Kidney tubule cell (primary cell): ENCODE data around the gene NME4.
"Not testable (repeated sequence)": the region's sequence is repeated elsewhere in the genome, so short reads cannot be mapped to it uniquely, and the experiment has no call there.

ENCODE experiments used
- DNase-seq: peaks from one replicate; pipeline ENCODE4 v3.0.0-alpha.2; 2018; ENCODE audit warnings: low spot score

Gene NME4

DNA sequence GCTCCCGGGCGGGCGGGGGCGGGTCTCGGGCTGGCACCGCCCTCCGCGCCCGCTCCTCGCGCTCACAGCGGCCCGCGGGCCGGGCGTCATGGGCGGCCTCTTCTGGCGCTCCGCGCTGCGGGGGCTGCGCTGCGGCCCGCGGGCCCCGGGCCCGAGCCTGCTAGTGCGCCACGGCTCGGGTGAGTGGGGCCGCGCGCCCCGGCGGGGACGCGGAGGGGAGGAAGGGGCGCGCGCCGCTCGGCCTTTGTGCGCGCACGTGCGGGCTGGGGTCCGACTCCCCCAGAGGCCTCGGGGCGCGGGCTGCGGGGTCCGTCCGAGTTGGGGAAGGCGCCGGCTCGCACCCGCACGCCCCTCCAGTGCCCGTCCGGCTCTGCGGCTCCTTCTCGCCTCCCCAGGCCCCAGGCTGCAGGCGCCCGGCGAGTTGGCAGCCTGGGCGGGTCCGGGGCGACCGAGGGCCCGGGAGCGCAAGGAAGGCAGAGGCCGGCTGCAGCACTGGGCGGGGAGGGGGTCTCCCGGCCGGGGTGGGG is at the start of gene NME4:
TSS of gene NME4 (plus strand) at position 65 of the 527 bp plus-strand sequence. CDS start at position 89, 24 bp downstream.
- peak; percentile 30 for DNase-seq

DNA sequence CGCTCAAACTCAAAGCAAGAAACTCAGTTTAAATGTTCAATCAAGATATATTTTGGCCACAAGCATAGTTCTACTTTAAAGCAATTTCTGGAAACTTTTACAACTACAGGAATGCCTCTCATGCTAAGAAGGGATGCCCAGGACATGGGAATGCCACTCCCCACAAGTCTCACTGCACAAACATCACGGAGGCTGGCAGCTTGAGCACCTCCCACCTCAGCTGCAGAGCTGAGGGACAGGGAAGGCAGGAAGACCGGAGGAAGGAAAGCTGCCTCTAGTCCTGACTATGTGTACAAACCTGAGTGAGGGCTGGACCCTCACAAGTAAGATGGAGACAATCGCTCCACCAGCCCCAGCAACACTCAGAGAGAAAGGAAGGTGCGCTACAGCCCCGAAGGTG is 49.8 kb upstream of the NME4 start:
- no peak for DNase-seq

DNA sequence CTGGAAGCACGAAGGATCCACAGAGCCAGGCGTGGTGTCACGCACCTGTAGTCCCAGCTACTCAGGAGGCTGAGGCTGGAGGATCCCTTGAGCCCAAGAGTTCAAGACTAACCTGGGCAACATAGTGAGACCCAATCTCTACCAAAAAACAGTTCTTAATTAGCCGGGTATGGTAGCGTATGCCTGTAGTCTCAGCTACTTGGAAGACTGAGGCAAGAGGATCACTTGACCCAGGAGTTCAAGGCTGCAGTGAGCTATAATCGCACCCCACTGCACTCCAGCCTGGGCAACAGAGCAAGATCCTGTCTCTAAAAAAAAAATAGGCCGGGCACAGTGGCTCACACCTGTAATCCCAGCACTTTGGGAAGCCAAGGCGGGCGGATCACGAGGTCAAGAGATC is 48.5 kb upstream of the NME4 start:
- not testable (repeated sequence) for DNase-seq

DNA sequence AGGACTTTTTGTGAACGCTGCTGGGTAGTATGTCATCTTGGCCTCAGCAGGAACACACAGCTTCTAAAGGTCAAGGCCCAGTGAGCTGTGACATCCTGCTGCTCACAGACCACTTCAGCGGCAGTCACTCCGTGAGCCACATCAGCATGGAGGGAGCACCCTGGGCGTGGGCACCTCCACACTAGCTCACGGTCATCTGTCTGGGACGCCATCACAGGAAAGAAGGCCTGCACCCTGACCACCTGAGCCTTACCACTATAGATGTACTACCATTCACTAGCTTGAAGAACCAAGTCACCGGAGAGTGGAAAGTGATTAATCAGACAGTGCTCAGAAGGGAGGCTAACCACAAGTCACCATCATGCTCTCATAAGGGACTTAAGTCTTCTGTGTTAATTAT is 47.8 kb upstream of the NME4 start:
- DNase-seq = peak; percentile 88

DNA sequence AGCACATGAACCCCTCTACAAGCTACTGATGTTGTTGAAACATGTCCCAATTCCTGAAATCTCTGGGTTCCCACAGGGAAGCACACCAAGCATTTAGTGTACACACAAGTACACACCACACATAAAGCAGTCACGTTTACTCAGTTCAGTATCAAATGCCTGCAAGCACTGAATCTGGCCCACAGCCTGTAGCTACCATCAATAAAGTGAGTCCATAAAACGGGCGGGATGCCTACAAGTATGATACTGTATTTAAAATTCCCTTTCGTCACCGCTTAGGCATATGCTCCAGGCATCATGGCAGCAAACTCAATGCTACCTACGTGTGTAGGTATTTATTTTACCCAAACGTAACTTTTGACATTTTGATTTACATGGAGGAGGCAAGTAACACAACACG is 46.8 kb upstream of the NME4 start:
- DNase-seq = no peak

DNA sequence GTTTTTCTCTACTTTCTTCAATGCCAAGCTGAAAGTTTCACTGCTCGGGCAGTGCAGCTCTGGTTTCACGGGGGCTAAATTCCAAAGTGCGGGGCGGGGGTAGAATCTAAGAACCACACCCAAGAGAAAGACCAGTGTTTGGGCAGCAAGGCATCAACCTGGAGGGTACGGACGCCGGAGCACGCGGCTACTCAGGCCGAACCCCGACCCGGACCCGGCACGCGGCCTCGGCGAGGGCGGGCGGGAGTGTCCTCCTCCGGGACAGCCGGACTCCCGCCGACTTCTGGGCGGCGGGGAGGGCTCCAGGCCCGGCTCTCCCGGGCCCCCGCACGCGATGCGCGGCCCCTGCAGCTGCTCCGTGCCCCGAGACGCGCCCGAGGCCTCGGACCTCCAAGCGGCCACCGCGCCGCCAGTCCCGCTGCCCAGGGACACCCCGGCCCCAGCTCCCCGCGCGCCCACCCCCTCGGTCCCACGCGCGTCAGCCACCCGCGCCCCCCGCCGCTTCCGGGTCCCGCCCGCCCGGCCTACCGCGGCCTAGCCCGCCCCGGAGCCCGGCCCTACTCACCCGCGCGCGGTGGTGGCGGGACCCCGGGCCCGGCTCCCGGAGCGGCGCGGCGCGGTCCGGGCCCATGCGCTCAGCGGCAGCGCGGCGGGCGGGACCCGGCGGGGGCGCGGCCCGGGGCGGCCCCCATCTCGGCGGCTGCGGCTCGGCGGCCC is 45.0 kb upstream of the NME4 start:
- peak; percentile 14 for DNase-seq

DNA sequence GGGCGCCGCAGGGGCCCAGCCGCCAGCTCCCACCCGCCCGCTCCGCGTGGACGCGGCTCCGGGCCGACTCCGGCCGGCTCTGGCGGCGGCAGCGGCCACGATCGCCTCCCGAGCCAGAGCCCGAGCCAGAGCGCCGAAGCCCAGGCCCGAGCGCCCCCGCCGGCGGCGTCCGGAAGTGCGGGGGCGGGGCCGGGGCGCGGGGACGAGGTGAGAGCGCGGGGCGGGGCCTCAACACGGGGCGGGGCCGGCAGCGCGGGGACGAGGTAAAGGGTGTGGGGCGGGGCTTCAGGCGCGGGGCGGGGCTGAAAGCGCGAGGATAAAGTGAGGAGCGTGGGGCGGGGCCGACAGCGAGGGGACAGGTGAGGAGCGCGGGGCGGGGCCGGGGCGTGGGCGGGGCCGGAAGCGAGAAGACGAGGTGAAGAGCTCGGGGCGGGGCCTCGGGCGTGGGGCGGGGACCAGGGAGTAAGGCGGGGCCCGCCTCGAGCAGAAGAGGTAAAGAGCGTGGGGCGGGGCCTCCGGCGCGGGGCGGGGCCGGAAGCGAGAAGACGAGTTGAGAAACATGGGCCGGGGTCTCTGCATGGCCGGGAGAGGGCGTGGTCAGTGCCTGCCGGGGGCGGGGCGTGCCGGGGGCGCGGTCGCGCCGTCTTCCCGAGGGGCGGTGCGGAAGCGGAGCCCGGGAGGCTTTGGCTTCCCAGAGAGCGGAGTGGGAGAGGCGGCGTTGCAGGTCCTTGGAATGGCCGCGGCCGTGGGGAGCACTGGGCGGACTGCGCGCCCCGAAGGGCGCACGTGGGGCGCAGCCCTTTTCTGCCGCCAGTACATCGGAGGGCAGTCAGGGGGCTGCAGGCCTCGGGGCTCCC is 44.2 kb upstream of the NME4 start, which contains the start of gene AXIN1:
TSS of gene AXIN1 (minus strand) at position 177 of the 857 bp plus-strand sequence. CDS start 5,698 bp downstream, outside the sequence.
- peak; percentile 98 for DNase-seq

DNA sequence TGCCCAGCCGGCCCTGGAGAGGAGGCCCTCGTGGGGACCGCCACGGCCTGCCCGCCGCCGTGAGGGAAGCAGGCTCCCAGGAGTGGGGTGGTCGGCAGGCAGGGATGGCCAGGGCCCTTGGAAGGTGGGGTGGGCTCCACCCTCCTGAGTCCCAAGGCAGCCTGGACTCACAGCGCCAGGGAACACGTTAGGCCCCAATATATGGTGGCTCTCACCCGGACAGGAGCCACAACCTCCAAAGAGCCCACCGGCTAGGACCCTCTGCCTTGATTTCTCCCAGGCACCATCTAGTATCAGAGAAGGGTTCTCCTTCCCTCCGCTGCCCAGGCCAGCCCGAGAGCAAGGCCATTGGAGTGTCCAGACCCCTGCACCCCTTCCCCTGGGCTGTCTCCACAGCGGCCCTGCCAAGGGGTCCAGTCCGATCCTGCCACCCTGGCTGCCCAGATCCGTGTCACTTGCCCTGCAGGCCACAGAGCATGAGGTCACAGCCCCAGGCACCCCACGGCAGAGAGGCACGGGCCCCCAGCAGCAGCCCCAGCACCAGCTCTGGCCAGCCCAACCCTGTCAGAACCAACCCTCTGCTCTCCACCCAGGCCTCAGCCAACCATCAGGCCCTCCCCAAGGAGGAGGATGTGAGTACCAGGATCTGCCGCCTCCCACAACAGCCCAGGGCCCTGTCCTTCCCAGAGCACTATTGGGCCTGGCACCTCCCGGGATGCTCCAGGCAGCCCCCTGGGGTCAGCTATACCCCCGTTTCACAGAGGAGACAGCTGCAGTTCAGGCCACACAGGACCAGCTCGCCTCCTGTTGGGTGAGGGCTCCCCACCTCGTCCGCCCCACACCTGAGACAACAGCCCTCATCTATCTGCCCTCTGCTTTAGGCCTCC is 43.4 kb upstream of the NME4 start:
- DNase-seq = no peak

DNA sequence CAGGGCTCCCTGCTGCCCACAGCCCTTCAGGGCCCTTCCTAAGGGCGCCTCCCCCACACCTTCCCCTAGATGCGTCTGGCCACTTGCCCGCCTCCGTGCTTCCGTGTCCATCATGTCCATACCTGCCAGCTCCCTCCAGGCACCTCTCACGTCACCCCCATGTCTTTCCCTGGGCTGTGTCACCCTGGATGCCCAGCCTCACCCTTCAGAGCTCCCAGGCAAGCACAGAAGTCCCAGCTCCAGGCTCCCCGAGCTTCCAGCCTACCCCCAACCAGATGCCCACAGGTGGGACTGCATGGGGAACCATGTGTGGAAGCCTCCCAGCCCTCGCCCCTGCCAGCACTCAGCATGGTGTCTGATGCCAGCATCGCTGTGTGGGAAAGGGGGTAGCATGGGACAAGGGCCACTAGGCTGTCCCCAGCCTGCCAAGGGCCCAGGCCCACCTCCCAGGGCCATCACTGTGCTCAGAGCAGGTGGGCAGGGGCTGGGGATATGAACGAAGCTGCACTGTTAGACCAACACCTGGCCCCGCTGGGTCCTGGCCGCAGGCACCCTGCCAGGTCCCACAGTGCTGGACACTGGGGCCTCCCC is 42.6 kb upstream of the NME4 start:
- DNase-seq = no peak

DNA sequence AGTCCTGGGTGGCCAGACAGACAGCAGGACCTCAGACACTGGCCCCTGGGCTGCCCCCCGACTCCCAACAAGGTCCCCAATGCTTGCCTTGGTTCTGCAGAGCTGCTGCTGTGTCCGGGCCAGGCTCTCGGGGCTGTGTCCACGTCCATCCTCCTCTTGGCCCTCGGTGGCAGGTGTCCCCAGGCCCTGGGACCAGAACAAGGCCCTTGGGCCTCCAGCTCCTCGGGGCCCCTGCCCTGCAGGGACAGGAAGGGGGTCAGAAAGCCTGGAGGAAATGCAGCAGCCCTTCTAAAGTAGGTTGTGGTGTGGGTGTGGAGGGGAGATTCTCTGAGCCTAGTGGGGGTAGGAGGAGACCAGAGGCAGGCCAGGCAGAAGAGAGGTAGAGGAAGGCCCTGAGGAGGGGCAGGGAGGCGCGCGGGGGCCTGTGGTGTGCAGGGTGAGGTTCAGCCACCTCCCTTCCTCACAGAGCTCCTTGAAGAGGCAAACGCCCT is 42.0 kb upstream of the NME4 start:
- DNase-seq = no peak

DNA sequence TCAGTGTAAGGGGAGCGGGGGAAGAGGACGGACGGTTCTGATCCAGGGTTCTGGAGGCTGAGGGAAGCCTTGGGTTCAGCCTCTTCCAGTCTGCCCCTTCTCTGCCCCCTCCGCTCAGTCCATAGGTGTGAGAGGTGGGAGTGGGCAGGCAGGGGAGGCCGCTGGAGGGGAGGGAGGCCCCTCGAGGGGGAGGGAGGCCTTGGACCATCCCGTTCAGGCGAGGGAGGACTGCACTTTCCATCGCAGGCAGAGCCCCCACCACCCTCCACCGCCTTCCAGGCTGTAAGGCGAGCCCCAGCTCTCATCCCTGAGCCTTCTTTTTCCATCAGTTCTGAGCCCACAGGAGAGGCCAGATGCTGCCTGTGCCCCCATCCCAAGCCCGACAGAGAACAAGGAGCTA is 40.3 kb upstream of the NME4 start:
- DNase-seq = no peak

DNA sequence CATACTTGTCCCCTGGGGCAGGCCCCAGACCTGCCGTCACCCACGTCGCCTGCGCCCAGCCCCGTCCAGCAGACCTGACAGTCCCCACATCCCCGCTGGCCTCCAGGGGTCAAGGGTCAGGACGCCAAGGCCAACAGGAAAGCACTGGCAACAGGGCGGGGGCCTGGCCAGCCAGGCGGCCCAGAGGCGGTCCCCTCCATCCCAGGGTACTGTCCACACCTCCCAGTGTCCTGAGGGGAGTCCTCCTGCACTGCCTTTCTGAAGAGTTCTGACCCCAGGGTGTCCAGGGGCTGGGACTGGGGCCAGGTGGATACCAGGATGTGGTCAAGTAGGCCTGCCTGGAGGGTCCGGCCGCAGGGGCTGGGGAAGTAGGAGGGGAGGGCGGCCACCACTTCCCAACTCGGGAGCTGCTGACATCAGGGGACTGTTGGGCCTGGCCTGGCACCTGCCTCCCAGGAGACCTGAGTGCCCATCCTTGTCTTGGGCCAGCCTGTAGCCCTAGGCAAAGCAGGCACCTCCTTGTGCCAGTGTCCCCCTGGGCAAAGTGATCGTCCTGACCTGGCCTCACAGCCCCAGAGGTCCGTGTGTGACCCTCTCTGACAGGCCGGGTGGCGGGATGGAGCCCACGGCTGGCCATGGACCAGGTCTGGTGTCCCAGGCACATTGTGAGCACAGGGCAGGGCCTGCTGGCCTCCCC is 37.8 kb upstream of the NME4 start:
- DNase-seq = no peak

DNA sequence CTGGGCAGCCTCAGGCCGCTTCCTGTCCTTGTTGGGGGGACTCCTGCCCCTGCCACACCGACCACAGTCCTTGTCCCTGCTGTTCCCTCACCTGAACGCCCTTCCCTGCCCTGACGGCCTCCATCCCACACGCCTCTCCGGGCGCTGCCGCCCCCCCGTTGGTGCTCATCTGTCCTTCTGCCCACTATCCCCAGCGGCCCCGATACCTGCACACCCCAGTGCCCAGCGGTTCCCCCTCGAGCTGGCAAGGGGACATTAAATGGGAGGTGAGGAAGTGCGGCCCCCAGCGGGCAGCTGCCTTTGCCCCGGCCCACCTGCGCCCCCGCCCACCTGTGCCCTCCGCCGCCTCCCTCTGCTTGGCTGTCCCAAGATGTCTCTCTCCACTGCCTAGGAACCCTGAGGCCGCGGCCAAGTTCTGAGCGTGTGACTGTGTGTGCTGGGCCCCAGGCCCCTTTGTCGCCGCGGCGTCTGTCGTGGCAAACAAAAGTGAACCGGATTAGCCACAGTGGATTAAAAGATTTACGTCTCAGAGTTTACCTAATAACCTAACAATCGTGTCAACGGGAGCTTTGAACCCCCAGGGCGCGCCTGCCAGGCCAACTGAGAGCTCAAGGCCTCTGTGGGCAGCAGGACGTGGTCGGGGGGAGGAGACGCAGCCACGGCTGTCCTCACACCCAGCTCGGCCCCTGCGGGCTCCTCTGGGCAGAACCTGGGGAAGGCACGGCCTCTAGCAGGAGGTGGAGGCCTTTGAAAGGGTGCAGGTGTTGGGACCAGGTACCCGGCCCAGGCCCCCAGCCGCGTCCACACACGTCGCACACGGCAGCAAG is 36.9 kb upstream of the NME4 start:
- DNase-seq = no peak

DNA sequence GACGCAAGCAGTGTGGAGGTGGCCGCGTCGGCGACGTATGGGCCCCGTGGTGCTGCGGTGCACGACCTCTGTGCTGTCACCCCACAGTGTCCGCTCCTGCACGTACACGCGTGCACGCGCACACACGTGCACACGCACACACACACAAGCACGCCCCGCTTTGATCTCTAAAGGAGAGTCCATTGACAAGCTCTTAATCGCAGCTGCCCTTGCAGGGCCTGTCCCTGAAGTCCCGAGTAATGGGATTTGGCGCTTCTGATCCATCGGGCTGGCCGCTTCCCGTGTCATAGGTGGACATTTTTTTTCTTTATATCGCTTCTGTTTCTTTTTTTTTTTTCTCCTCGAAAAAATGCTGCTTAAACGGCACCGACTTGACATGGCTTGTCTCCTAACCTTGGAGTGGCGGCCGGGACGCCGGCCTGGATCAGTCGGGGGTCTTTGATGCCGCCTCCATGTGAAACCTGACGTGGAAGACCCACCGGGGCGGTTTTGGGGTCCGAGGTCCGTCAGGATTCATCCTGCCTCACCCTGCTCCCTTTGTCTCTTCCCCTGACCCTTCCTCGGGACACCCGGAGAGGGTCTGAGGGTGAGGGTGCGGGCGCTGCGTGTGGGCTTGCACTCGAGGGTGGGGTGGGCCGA is 36.2 kb upstream of the NME4 start:
- no peak for DNase-seq

DNA sequence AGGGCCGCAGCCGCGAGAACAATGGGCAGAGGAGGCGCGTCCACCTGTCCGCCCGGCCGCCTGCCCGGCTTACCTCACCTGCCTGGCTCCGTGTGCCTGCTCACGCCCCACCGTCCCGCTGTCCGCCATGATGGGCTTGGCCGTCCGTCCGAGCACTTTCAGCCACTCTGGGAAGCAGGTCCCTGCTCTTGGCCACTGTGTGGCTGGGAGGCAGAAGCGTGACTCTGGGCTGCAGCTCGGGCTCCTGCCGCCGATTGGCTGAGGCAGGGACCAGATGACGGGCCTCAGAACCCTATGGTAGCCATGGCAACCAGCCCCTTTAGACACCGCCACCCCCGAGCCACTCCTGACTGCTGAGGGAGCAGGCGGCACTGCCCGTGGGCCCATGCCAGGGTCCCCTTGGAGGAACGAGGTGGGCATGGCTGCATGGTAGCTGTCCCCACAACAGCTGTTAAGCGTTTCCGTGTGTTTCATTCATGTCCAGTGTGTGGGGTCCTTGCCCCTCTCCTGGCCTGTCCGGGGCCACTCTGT is 35.6 kb upstream of the NME4 start:
- DNase-seq = no peak

DNA sequence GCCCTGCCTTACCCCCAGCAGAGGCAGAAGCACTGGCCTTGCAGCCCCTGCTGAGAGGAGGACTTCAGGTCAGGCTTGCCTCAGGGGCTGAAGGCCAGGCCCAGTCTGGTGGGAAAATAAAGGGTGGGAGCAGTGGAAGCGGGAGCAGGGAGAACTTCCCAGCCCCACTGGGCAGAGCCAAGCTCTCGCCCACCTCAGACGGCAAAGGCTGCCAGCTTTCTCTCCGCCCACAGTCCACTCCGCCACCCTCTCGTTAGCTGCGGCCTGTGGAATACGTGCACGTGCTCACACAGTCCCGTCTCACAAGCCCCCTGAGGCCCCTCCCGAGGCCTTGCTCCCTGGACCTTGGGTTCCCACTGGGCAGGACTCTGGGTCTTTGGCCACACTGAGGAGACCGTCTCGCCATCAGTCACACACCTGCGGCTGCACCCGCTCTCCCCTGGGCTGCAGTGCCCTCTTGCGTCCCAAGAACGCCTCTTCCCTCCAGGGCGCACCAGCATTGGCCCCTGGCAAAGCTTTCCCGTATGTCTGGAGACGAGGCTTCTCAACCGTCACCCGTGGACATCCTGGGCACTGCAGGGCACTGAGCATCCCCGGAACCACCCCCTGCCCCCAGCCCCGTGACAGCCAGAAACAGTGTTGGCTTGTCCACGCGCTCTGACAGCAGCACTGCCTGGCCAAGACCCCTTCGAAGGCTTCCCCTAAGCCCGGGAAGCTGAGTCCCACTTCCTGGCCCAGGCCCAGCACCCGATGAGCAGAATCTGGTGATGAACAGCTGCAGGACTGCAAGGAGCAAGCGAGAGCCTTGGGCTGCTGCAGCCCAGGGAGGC is 34.9 kb upstream of the NME4 start:
- peak; percentile 87 for DNase-seq

DNA sequence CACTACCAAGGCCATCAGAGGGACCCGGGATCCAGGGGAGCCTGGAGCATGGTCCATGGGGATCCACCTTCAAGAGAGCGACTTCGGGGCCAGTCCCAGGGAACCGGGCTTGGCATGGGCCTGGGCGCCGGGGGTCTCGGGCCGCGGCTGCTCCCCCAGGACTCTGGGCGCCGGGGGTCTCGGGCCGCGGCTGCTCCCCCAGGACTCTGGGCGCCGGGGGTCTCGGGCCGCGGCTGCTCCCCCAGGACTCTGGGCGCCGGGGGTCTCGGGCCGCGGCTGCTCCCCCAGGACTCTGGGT is 34.3 kb upstream of the NME4 start:
- DNase-seq = not testable (repeated sequence)

DNA sequence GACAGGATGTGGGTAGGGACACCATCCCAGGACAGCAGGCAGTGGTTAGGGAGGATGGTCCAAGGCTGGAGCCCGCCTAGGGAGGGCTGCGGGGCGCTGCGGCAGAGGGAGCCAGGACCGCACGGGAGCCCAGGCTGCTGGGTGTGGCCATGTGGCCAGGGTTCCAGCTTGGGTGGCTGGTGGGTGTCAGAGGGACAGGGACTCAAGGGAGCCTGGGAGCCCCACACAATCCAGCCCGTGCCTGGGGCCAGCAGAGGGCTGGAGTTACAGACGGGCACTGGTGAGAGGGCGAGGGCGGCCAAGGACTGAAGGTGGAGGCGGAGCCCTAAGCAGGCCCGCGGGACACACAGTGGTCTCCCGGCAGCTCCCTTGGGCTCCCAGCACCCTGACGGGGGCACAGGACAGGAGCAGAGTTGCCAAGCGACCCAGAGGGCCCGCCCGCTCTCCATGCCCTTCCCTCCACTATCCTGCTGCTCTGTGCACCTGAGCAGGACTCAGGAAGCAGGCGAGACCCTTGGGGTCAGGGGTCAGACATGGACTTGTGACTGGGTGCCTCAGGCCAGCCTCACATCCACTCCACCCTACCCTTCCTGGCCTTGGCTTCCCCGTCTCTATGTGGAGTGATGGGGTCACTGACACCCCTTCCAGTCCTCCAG is 33.8 kb upstream of the NME4 start:
- no peak for DNase-seq
